Lung (tissue), 13 donors: ENCODE results near the gene CFAP53. TPM values are rescaled to one million over a fixed set of nuclear protein-coding genes. Genes with fewer than 3 reads are reported as not detected.

ENCODE experiments used
- ATAC-seq: fragments of 200-7000 bp; cut with Tn5 transposase; one replicate; pipeline ENCODE4 v1.9.1; 2020; ENCODE audit warnings: moderate number of reproducible peaks; ENCODE audit not compliant: insufficient read depth, low FRiP score
- DNase-seq, 3 donors: peaks; one replicate each; pipeline ENCODE4 v3.0.0-alpha.2; 2013 to 2017
- H3K27ac ChIP-seq, 2 donors: one replicate each; pipeline ENCODE4 v1.5.1; 2013; ENCODE audit warnings: mild to moderate bottlenecking in 2 of 2, moderate library complexity in 2 of 2, control low read depth in 1 of 2, inconsistent platforms in 1 of 2, low read depth in 1 of 2, low read length in 1 of 2
- H3K27me3 ChIP-seq, 3 donors: one replicate each; pipeline ENCODE4 v1.5.1; 2013; ENCODE audit warnings: low read length in 2 of 3; ENCODE audit not compliant: control insufficient read depth in 3 of 3, insufficient read depth in 3 of 3
- H3K36me3 ChIP-seq, 4 donors: one replicate each; pipeline ENCODE4 v1.5.1; 2013; ENCODE audit warnings: low read length in 4 of 4, mild to moderate bottlenecking in 1 of 4, moderate library complexity in 1 of 4; ENCODE audit not compliant: control insufficient read depth in 4 of 4, insufficient read depth in 4 of 4
- H3K4me1 ChIP-seq, 5 donors: one replicate each; pipeline ENCODE4 v1.5.1; 2013; ENCODE audit warnings: low read length in 5 of 5, mild to moderate bottlenecking in 2 of 5, moderate library complexity in 1 of 5; ENCODE audit not compliant: control insufficient read depth in 5 of 5, insufficient read depth in 5 of 5
- H3K4me3 ChIP-seq: one replicate; pipeline ENCODE4 v1.5.1; 2013; ENCODE audit warnings: mild to moderate bottlenecking, control low read depth, moderate library complexity
- H3K9ac ChIP-seq, 2 donors: one replicate each; pipeline ENCODE4 v1.5.1; 2013; ENCODE audit warnings: low read length in 2 of 2, control low read depth in 1 of 2; ENCODE audit not compliant: insufficient read depth in 1 of 2
- H3K9me3 ChIP-seq, 4 donors: one replicate each; pipeline ENCODE4 v1.5.1; 2013; ENCODE audit warnings: low read length in 3 of 4, mild to moderate bottlenecking in 1 of 4, moderate library complexity in 1 of 4; ENCODE audit not compliant: control insufficient read depth in 4 of 4, insufficient read depth in 3 of 4
- CTCF ChIP-seq: IDR thresholded peaks from 2 replicates; pipeline ENCODE4 v1.5.1; 2012; ENCODE audit warnings: mild to moderate bottlenecking; ENCODE audit errors: control extremely low read depth, extremely low read depth
- whole genome bisulfite sequencing, 2 donors: extraction: QIAGEN DNeasy Blood & Tissue Kit; methylation state at CpG; one replicate each; pipeline ENCODE4 v1.1.7; 2013; 5-methylcytosine and 5-hydroxymethylcytosine counted together
- polyA plus RNA-seq, 2 donors: library from polyadenylated mRNA; stranded (reverse); fragments of 200-250 nt; gene quantifications; one replicate each; pipeline ENCODE4 v1.2.1, GENCODE V29; 2013
- small RNA-seq: library from RNA; depleted of rRNA; stranded (forward); fragments of <200 nt; gene quantifications from one replicate; pipeline ENCODE3, GENCODE V24; 2014; ENCODE audit warnings: low replicate concordance
- total RNA-seq, 2 donors: library from RNA; depleted of rRNA in 1 of 2; stranded (reverse); fragments of >200 nt in 1 of 2; gene quantifications; one replicate each; pipeline ENCODE4 v1.2.1, GENCODE V29; 2014 to 2021
- donor health status: control.
- donor health status: control.
- donor health status: Bipolar disorder and iron deficiency.
- donor health status: healthy.
- donor health status: DM: yes; HTN: yes; CAD: no.

CFAP53 gene
- total and polyA plus RNA-seq, 4 donors, result 5.0 to 7.1 (median 5.5) TPM

GRCh38 chr18:50181590-50181989, 84.7 kb downstream of the CFAP53 start:
- DNase-seq (no peak), ATAC-seq (no peak)
- H3K4me3 ChIP-seq, result no peak overlapping the region
- H3K9me3 ChIP-seq, result no peaks in the 10 kb centered on the region
- WGBS, 2 donors, result 63 to 83% methylated on average over 2 of the region's 2 CpGs
- no peak overlapping the region for H3K9ac ChIP-seq
- peaks cover 0 to 8% (median 0%) of the 10 kb centered on the region in 5 donors for H3K4me1 ChIP-seq
- peaks cover 3 to 5% (median 3%) of the 10 kb centered on the region in 3 donors for H3K27me3 ChIP-seq
- no peaks in the 10 kb centered on the region for H3K36me3 ChIP-seq
- H3K27ac ChIP-seq, result no peak overlapping the region
- no peak for TF ChIP-seq CTCF

- no peak for TF ChIP-seq CTCF
- H3K4me3 ChIP-seq, result no peak overlapping the region
- H3K9ac ChIP-seq, result no peak overlapping the region
- WGBS, 2 donors, result 85 to 94% methylated on average over 2 of the region's 2 CpGs
- H3K27ac ChIP-seq, result no peak overlapping the region
- no peaks in the 10 kb centered on the region for H3K36me3 ChIP-seq
- no peaks in the 10 kb centered on the region for H3K9me3 ChIP-seq
- H3K27me3 ChIP-seq, result peaks cover 2 to 5% (median 3%) of the 10 kb centered on the region in 3 donors
- ATAC-seq (no peak), DNase-seq (no peak)
- peaks cover 0 to 8% (median 0%) of the 10 kb centered on the region in 5 donors for H3K4me1 ChIP-seq
These were observed 86.8 kb downstream of the CFAP53 start for GRCh38 chr18:50179465-50179864.

DNA sequence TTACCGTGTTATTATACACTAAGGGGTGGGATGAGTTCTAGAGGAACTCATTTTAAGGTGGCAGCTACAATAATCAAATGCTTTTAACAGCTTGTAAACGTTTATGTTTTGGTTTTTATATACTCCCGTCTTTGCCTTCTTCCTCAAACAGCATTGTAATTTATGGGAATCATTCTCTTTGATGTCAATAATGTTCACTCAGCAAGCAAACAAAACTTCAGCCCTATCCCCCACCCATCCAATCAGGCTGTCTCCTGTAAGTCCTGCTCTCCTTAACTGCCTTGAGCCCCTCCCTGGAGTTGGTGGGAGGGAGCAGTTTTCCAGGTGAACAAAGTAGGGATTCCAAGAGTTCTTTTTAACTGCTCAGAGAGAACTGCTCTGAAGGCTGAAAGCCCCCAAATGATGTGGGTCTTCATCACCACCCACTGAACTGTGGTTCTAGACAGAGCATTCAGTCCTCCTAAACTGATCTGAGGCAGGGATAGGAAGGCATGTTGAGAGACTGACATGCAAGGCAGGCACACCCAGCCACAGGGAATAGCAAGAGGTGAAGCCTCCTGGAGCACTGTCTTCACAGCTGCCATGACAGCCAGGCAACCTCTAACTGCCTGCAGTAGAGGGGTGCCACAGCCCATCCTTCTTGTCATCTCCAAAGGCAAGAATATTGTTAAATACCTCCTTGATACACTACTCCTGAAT, 88.9 kb downstream of the CFAP53 start:
- ATAC-seq (no peak), DNase-seq (no peak)
- Histone ChIP-seq H3K36me3 (no peaks in the 10 kb centered on the region), H3K9ac (no peak overlapping the region), H3K27ac (no peak overlapping the region), H3K4me1 (peaks cover 0 to 8% (median 0%) of the 10 kb centered on the region in 5 donors), H3K27me3 (peaks cover 0 to 3% (median 0%) of the 10 kb centered on the region in 3 donors), H3K4me3 (no peak overlapping the region), H3K9me3 (no peaks in the 10 kb centered on the region)
- 38 to 39% methylated on average over 3 of the region's 3 CpGs for whole genome bisulfite sequencing, 2 donors
- TF ChIP-seq CTCF, result no peak

Small RNA genes within 50 kb of the gene (small RNA-seq; reads per million reads assigned to genes)
- not detected for gene RN7SL310P

Other genes starting within 250 kb of the CFAP53 start
- 10 to 100 TPM; 24.5 to 25.6 TPM for gene MYO5B, start 71.3 kb downstream of the CFAP53 start, total RNA-seq
- gene MYO5B, start 71.3 kb downstream of the CFAP53 start, polyA plus RNA-seq, result 10 to 100 TPM in 1 of 2 donors, 1 to 10 TPM in 1; 9.7 to 15.0 TPM
- 10 to 100 TPM; 69.9 to 81.5 TPM for gene MBD1, start 15.0 kb upstream of the CFAP53 start, total RNA-seq
- 10 to 100 TPM; 24.0 to 48.3 TPM for gene MBD1, start 15.0 kb upstream of the CFAP53 start, polyA plus RNA-seq
- gene CXXC1, start 21.2 kb upstream of the CFAP53 start, total RNA-seq, result 10 to 100 TPM; 39.2 to 77.5 TPM
- 10 to 100 TPM; 66.5 to 74.4 TPM for gene CXXC1, start 21.2 kb upstream of the CFAP53 start, polyA plus RNA-seq
- 1 to 10 TPM in 1 of 2 donors, under 1 TPM in 1; 0.49 to 1.3 TPM for gene SKA1, start 108.6 kb upstream of the CFAP53 start, total RNA-seq
- under 1 TPM; 0.52 to 0.57 TPM for gene SKA1, start 108.6 kb upstream of the CFAP53 start, polyA plus RNA-seq